Myocyte (in vitro differentiated cells): Measurements from ENCODE around the gene YY1. TPM values are rescaled to one million over a fixed set of nuclear protein-coding genes. Genes with fewer than 3 reads are reported as not detected.
A peak's percentile ranks its signal among the peaks of the same experiment; 100 is the strongest.
"Not testable (repeated sequence)": the region's sequence is repeated elsewhere in the genome, so short reads cannot be mapped to it uniquely, and the experiment has no call there.

Source experiments
- DNase-seq: peaks from one replicate; pipeline ENCODE4 v3.0.0-alpha.2; 2012; ENCODE audit warnings: low read depth
- total RNA-seq: library from RNA; depleted of rRNA; stranded (reverse); fragments of >200 nt; gene quantifications from 2 replicates; pipeline ENCODE4 v1.2.3, GENCODE V29; 2014

Gene YY1
- total RNA-seq, 1 donor from 2014 or later: 39.3 TPM

DNA sequence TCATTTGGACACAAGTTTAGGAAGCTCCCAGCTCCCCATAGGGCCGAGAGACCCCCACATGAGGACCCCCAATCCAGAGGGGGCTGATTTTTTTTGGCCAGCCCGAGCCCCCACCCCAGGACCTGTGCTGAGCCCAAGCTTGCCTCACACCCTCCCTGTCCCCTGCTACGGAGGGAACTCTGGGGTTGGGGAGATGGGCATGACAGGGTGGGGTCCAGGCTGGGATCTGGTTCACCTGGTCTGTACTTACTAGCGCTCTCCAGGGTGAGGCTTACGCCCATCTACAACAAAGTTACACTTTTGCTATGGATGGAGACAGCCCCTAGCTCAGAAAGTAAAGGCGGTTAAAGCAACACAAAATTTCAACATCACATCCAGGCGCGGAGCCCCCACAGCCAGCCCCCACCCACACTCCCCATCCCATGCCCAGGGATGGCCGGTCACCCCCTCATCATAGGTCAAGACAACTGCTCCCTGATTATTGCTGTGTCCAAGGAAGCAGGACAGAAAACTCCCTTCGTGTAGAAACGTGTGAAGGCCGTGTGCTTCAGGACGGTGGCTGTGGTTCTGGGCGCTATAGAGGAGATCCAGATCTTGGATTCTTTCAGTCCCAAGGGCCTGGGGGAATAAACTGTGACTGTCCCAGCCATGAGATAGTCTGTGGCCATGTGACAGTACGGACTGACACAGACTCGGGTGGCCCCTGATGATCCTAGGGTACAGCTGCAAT is 56.6 kb downstream of the YY1 start:
- DNase-seq: no peak

DNA sequence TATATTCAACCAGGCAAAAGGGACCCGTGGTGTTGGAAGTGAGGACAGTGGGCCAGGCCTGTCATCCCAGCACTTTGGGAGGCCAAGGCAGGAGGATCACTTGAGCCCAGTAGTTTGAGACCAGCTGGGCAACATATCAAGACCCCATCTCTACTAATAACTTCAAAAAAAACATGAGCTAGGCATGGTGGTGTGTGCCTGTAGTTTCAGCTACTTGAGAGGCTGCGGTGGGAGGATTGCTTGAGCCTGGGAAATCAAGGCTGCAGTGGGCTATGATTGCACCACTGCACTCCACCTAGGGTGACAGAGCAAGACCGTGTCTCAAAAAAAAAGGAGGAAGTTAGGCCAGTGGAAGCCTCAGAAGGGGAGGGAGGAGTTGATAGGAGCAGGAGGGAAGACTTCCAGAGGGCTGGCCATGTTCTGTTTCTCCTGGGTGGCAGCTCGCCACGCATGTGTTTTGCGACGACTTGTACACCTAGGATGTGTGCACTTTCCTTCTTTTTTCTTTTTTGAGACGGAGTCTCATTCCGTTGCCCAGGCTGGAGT is 57.2 kb downstream of the YY1 start:
- no peak for DNase-seq

DNA sequence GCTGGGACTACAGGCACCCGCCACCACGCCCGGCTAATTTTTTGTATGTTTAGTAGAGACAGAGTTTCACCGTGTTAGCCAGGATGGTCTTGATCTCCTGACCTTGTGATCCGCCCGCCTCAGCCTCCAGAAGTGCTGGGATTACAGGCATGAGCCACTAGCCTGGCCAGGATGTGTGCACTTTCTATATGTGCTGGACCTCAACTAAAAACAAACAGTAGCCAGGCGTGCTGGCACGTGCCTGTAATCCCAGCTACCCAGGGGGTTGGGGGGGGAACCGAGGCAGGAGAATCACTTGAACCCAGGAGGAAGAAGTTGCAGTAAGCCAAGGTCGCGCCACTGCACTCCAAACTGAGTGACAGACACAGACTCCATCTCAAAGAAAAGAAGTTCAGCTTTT is 57.8 kb downstream of the YY1 start:
- DNase-seq: not testable (repeated sequence)

DNA sequence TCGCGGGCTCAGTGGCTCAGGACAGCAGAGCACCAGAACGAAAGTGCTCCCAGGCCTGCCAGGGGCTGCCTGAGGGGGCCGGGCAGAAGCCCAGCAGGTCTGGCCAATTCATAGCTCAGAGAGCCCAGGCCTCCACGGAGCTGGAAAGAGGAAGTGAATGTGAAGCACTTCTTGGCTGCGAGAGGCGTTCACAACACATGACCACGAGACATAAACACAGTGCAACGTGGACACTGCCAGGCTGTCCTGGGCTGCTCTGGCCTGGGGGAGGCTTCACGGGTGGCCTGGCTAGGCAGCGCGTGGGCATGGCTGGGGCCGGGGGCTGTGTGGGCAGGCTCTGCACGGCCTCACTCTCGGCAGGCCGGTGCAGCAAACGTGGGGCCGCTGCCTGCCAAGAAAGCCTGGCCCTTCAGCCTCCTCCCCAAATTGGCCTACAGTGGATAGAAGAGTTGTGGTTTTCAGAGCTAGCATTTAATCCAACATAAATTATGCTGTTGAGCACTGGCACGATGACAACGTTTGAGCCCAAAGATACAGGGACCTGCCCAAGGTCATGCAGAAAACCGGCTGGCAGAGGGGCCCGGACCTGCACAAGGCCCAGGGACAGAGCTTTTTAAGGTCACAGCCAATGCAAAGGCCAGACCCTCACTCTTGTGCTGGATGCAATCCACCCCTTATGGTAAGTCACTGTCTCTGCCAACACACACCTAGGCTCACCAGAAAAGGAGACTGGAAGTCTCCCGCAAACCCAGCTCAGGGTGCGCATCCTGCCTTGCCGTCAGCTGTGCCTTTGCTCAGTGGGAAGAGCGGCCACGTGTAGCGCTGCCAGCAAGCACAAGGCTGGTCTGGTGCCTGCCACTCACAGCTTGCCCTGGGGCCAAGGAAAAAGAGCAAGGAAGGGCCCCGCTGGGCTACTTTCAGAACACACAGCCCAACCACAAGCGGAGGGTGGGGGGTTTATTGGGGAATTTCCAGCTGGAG is 58.7 kb downstream of the YY1 start:
- no peak for DNase-seq

DNA sequence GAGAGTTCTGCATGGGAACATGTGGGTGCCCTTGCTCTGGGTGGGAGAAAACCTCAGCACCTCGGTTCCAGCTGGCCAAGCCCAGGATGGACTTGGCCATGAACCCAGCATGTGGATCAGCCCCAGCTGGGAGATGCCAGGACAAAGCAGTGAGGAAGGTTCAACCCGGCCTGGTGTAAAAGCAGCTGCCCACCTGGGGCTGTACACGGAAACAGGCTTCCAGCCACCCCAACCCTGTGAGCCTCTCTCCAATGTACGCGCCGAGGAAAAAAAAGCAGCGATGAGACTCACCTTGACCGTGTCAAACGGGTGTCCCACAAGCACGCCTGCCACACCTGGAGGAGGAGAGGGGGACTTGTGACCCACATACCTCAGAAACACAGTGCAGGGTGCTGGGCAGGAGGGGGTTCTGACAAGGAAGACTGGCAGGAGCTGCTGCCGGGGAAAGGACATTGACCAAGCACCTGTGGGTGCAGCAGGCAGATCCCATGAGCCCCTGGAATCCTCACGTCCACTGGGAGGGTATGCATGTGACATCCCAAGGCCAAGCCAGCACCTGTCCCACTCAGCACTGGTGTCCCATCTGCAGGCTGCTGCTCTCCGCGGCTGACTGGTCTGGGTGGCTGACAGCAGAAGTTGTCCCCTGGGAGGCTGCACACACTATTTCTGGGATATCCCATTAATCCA is 59.8 kb downstream of the YY1 start:
- DNase-seq: peak; percentile 33

DNA sequence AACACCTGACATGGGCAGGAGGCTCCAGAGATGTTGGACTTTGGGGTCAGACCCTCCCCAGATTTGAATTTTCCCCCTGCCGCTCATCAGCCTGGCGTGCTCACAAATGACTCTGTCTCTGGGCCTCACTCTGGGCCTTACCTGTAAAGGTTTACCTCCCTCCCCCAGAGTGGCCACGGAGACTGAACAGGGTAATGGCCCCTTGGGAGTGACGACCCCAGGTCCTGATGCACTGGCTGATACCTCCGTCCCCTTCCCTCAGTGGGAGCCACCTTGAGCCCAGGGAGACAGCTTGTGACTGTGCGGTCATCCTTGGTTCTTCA is 60.3 kb downstream of the YY1 start:
- DNase-seq: no peak

DNA sequence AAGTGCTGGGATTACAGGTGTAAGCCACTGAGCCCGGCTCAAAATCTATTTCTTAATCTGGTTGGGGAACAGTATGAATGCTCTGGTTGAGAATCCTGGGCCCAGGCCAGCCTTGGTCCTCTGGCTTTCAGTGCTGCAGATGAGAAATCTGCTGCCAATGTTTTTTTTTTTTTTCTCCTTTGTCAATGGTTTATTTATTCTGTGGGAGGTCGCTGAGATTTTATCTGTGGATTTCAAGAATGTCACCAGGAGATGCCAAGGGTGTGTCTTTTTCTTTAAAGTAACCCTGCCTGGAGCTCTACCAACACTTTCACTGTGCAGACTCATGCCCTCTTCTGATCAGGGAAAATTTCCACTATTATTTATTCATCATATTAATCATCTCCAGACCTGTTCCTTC is 63.7 kb downstream of the YY1 start:
- no peak for DNase-seq

DNA sequence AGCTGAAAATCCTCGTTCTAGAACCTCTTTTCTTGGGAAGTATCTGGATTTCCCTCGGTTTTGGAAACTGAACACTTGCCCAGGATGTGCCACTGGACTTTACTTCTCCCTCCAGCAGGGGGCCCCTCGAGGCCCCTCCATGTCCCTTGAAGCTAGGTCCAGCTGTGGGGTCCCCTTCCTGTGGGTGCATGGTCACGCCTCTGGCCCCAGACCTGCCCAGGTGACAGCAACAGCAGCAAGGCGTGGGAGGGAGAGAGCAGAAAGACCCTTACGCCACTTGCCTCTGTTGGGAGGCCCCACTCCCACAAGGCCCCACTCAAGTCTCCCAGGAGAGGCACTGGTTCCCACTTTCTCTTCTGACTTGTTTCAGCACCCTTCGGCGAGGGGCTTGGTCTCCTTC is 64.2 kb downstream of the YY1 start:
- DNase-seq: peak; percentile 31

DNA sequence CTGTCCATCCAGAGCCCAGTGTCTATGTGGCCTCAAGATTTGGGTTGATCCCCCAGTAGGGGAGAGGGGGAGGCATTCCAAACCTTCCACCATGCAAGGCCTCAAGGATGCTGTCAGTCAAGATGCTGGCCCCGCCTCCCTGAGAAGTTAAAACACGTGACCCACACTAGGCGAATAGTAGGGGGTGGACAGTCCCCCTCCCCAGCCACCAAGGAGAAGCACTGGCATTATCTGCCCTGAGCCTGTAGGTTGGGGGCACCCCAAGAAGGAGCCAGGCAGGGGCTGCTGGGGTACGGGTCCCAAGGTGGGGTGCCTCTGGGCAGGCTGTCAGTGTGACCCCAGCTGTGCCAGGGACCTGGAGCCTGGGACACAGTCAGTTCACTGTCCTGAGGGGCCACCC is 65.0 kb downstream of the YY1 start:
- no peak for DNase-seq

DNA sequence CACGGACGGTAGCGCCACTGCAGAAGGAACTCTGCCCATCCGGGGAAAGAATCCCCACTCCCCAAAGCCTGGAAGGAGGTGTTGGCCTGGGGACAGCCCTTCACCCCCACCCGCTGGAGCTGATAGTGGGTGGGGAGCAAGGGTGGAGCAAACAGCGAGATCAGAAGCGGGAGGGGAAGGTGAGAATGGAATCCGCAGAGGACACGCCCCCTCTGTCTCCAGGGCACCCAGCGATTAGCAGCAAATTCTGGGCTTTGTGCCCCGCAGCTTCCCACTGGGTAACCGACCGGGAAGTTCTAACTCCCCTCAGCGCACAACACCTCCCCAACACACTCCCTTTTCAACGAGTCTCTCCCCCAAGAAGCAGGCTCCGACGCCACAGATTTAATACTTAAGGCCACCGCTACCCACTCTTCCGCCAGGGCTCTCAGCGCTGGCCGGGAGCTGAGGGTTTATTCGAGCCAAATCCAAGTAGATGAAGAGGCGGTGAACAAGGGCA is 65.9 kb downstream of the YY1 start:
- no peak for DNase-seq

DNA sequence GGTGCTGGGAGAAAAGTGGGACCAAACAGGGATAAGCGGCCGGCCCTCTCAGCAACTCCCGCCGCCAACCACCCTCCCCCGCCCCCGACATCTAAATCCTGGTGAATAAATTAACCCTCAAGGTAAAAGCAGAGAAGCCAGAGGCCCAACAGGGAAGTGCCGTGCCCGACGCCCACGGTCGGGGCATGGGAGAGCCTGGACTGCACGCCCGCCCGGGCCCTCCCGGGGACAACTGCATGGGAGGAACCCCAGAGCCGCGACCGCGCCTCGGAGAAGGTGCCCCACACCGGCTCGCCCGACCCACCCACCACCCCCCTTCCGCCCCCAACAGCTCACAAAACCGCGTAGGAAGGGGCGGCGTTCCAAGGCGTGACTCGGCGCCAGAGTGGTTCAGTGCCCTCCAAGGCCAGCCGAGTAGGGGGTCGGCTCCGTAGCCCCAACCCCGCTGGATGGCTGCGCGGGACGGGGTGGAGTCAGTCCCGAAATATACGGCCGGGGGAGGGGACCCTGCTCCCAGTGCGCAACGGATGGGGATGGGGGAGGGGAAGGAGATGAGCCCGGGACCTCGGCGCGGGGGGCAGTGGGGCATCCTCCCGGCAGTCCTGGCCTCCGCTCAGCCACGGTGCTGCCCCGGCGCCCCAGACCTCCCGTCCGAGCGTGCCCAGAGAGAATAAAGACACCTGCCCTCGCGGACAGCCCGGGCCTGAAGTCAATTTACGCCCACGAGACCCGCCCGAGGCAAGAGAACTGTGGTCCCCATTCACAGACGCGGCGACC is 66.6 kb downstream of the YY1 start:
- DNase-seq: peak; percentile 34

DNA sequence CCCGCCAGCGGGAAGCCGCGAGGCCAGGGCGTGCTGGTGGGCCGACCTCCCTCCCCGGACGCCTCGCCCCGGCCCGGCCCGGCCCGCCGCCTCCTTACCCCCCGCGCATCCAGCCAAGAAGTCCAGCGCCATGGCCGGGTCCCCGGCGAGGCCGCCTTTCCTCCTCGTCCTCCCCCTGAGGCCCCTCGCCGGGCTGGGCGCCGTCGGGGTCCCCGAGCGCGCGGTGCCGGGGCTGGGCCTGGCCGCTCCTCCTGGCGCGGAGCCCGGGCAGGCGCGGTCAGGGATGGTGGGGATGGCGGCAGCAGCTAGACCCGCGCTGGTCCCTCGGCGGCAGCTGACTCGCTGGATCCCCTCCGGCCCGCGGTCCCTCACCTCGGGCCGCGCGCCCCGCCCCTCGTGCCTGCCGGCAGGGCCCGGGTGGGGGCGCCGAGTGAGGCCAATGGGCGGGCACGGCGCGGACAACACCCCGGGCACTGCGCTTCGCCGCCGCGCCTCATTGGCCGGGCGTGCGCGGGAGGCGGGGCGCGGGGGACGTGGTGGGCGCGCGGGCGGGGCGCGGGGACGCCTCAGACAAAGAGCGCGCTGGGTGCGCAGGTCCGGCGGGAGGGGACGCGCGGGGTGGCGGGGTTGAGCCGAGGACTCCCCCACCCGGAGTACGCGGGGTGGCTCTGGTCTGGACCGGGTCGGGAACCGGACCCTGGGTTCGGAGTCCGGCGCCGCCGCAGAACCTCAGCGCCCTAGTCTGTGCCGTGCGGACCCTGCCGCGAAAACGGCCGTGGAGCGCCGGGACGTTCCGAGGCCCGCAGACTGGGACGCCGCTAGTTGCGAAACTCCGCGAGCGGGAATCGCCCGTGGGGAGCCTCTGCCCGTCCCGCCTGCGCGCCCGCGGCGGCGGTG is 67.4 kb downstream of the YY1 start, which contains the start of gene SLC25A29:
Gene SLC25A29 (minus strand): TSS at position 344 of the 897 bp plus-strand sequence. CDS start 212 bp downstream, at position 132.
- peak; percentile 92 for DNase-seq

DNA sequence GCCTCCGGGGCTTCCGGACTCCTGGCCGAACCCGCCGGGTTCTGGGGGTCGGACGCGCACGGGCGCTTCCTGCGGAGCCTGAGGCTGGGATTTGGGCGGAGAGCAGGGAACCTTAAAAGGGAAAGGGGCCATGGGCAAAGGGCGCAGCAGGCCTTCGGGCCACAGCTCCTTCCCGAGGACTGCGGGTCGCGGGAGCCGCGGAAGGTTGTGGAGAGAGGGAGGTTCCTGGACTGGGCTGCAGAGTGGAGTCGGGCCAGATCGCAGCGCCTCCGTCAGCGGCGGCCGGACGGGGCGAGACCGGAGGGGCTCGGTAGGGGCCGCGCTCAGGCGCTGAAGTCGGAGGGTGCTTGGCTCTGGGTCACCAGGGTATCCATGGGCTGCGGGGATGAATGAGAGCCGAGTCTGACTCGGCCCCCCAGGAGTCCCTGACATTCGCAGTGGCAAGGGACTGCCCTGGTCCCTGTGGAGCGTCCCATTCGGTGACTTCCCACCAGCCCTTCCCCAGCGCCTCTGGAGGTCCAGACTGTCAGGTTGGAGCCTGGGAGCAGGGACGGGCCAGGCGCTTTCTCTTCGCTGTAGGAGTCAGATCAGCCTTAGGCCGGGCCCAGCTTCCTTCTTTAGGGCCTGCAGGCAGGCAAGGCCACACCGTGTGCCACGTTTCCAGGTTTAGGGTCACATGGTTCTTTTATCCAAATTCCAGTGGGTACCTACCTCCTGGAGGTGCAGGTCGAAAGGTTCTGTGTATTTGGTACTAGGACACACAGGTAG is 68.2 kb downstream of the YY1 start:
- DNase-seq: peak; percentile 35

DNA sequence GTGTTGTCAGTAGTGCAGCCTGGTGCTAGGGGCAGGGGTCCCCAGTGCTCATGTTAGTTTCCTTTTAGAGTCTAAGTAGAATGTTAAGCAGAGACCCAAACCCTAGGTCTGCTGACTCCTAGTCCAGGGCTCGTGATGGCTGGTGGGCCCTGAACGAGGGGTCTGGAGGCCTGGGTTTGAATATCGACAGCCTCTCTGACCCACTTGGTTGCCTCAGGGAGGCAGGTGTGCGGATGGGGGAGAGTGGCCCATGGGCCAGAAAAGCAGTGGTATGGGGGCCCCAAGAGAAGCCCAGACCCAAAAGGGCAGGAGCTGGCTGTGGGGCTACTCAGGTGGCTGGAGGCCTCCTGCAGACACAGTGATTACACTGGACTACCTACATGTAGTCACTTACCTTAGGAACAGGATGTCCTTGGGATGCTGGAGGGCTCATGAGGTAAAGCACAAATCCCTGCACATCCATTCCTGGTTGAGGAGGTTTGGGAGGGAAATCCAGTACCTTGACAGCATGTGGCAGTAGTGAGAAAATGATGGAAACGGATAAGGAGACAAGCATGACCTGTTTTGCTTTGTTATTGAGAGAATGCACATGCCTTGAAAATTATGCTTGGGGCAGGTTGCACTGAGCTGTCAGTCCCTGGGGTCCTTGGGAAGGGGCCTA is 69.0 kb downstream of the YY1 start:
- no peak for DNase-seq

DNA sequence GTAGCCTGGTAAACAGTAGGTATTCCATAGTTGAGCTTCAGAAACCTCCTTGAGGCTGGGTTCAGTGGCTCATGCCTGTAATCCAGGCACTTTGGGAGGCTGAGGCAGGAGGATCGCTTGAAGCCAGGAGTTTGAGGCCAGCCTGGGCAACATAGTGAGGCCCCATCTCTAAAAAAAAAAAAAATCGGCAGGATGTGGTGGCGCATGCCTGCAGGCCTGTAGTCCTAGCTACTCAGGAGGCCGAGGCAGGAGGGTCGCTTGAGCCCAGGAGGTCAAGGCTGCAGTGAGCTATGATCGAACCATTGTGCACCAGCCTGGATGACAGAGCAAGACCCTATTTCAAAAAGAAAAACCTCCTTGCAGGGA is 69.5 kb downstream of the YY1 start:
- not testable (repeated sequence) for DNase-seq

DNA sequence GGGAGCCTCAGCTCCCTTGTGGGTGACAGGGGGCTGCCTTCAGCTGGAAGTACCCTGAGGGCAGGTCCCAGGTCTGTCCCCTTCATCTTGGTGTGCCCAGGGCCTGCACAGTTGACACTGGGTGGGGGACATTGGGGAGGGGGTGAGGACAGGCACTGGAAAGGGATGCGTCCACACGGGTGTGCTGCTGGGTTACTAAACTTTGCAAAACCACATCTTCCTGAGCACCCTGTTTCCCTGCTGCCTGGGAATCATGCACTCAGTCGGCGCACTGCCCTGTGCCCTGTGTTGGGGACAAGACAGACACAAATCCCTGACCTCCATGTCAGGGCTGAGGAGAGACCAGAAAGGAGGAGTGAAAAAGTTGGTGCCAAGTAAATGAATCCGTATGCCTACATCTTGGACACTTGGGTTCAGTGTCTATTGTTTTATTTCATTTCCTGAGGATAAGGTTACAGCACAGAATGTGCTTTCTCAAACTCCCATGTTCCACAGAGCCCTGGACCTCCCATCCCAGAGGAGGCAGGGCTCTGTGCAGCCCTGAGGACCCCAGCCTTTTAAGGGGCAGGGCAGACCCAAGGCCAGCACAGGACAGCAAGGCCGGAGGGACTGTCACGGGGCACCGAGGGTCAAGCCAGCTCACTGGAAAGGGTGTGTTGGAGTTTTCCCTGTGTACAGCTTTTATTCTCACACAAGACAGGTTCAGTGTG is 70.2 kb downstream of the YY1 start:
- DNase-seq: no peak

DNA sequence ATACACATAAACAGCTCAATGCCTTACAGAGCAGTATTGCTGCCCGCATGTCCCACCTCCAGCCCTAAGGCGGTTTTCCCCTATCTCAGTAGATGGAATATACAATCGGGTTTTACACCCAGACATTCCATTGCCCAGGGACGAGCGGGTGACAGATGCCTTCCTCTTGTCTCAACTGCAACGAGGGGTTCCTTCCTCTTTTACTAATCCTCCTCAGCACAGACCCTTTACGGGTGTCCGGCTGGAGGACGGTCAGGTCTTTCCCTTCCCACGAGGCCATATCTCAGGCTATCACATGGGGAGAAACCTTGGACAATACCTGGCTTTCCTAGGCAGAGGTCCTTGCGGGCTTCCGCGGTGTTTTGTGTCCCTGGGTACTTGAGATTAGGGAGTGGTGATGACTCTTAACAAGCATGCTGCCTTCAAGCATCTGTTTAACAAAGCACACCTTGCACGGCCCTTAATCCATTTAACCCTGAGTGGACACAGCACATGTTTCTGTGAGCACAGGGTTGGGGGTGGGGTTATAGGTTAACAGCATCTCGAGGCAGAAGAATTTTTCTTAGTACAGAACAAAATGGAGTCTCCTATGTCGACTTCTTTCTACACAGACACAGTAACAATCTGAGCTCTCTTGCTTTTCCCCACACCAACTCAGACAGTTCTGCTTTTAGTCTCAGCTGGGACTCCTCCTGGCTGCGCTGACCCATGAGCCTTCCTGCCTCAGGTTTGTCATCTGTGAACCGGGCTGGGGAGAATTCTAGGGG is 73.3 kb downstream of the YY1 start:
- not testable (repeated sequence) for DNase-seq
